DOHH2 (cell line): ENCODE data around the gene BRIX1.

Experiments
- CTCF ChIP-seq: fragments of 200-600 bp; sonication (generic); IDR thresholded peaks from one replicate; pipeline ENCODE4 v1.5.1; 2014; ENCODE audit warnings: antibody characterized with exemption, mild to moderate bottlenecking, low read depth, low read length; ENCODE audit not compliant: poor library complexity, severe bottlenecking
- EZH2phosphoT487 ChIP-seq: fragments of 200-600 bp; sonication (generic); IDR thresholded peaks from 2 replicates; pipeline ENCODE4 v1.6.1; 2017; ENCODE audit warnings: borderline replicate concordance, mild to moderate bottlenecking, antibody characterized with exemption, low read length, moderate library complexity, mixed read lengths

- no peak for TF ChIP-seq EZH2phosphoT487
- no peak for TF ChIP-seq CTCF
Measured at GRCh38 chr5:34866989-34867471, 48.5 kb upstream of the BRIX1 start.
